Motor neuron (in vitro differentiated cells): ENCODE data around the gene ARCN1. TPM values are rescaled to one million over a fixed set of nuclear protein-coding genes. Genes with fewer than 3 reads are reported as not detected.

Experiments
- ATAC-seq, 8 experiments: fragments of 200-7000 bp; cut with Tn5 transposase; replicated peaks in 6 of 8; 2 replicates each; pipeline ENCODE4 v1.8.0; 2021; ENCODE audit warnings: mild to moderate bottlenecking in 8 of 8, moderate library complexity in 8 of 8
- H3K27ac ChIP-seq, 2 donors: fragments of 250-450 bp; sonication (Bioruptor Pico); 2 replicates each; pipeline ENCODE4 v1.9.0; 2021; ENCODE audit warnings: antibody characterized with exemption in 2 of 2, mild to moderate bottlenecking in 2 of 2, moderate library complexity in 1 of 2
- H3K4me1 ChIP-seq, 2 donors: fragments of 250-450 bp; sonication (Bioruptor Pico); replicated peaks in 1 of 2; 2 replicates each; pipeline ENCODE4 v1.6.1; 2021; ENCODE audit warnings: antibody characterized with exemption in 2 of 2, mild to moderate bottlenecking in 2 of 2, moderate library complexity in 1 of 2
- H3K4me3 ChIP-seq, 5 donors: fragments of 250-450 bp; sonication (Bioruptor Pico); 2 replicates each; pipeline ENCODE4 v1.9.0; 2021; ENCODE audit warnings: antibody characterized with exemption in 5 of 5, mild to moderate bottlenecking in 5 of 5, moderate library complexity in 4 of 5
- WGBS, 10 experiments: fragments of 450-650 bp; shearing (Covaris generic); methylation state at CpG; one replicate each; pipeline ENCODE4 v1.0.0; 2022; 5-methylcytosine and 5-hydroxymethylcytosine counted together
- in situ Hi-C, 9 experiments: fragments of 400-800 bp; cut with MboI; loops; one replicate each; pipeline ENCODE4 v1.15.0; 2021; ENCODE audit warnings: low sequenced_read_pairs in 9 of 9, low pct_unique_long_range_greater_than_20kb in 2 of 9; ENCODE audit not compliant: unreplicated experiment in 9 of 9
- total RNA-seq, 8 experiments: library from RNA; unstranded; fragments of 300-600 nt; gene quantifications; 2 replicates each; pipeline versions ENCODE4 v1.2.3 to v1.2.4, GENCODE V29; 2022

The ARCN1 gene
- total RNA-seq: 100 to 1,000 TPM in 6 of 8 experiments, 10 to 100 TPM in 2; 87.9 to 155 (median 122) TPM

DNA sequence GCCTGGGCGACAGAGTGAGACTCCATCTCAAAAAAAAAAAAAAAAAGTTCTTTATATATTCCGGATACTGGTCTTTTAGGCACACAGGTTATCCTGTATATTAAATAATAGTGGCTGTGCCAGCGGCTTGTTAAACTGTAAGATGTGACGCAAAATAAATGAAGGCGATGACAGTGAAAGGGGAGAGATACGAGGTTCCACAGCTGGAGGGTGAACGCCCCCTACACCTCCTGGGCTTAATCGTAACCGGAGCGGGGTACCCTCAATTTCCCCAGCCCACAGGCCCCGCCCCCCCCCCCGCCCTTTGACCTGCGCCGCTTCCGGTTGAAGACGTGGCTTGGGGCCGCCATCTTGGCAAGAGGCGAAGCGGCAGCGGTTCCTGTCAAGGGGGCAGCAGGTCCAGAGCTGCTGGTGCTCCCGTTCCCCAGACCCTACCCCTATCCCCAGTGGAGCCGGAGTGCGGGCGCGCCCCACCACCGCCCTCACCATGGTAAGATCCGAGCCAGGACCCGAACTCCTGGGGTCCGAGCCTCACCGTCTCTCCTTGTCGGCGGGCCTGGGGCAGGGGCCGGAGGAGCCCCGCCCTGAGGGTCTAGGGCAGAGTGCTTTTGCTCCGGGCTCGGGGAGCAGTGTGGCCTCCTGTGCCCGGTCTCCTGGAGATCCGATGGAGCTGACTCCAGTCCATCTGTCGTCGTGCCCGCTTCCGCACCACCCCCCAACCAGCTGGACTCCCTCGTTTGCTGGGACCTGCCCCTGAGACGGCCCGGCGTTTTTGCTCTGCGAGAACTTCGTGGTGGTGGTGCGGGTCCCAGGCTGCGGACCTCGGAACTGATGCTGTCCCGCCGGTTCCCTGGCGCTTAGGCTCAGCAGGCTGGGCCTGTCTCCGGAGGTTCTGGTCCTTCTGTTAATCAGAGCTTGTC, at the start of gene ARCN1:
TSS of gene ARCN1 (plus strand) at position 349 of the 920 bp plus-strand sequence. CDS start at position 488, 139 bp downstream.
- Histone ChIP-seq H3K4me1 (peaks cover 8 to 27% of the 10 kb centered on the region in 2 donors), H3K4me3 (peak within 1 kb of the TSS; percentile 96 to 100 (median 97)), H3K27ac (peak within 1 kb of the TSS; percentile 100)
- WGBS, 10 experiments: 0 to 4% (median 0%) methylated on average over 1 to 11 of the region's 55 CpGs; no CpG with 5 or more reads in 4 of the 10 experiments
- ATAC-seq: peak; percentile 68 to 89 (median 86)
- in situ Hi-C loops: no loop called here

DNA sequence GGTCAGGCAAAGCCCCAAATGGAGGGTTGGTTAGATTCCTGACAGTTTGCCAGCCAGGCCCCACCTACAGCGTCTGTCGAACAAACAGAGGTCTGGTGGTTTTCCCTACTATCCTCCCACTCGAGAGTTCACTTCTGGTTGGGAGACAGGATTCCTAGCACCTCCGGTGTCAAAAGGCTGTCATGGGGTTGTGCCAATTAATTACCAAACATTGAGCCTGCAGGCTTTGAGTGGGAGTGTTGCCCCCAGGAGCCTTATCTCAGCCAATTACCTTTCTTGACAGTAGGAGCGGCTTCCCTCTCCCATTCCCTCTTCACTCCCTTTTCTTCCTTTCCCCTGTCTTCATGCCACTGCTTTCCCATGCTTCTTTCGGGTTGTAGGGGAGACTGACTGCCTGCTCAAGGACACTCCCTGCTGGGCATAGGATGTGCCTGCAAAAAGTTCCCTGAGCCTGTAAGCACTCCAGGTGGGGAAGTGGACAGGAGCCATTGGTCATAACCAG, 49.6 kb upstream of the ARCN1 start:
- in situ Hi-C loops: no loop called here
- Histone ChIP-seq H3K4me1 (no peaks in the 10 kb centered on the region), H3K27ac (no peak overlapping the region), H3K4me3 (no peak overlapping the region)
- ATAC-seq: peak in 6 of 8 experiments; percentile 55 to 84 (median 63)
- WGBS, 10 experiments: 13 to 100% (median 76%) methylated on average over 1 to 3 of the region's 6 CpGs; no CpG with 5 or more reads in 2 of the 10 experiments

GRCh38 chr11:118524356-118524755, 47.9 kb upstream of the ARCN1 start:
- Histone ChIP-seq H3K4me1 (peaks cover 2 to 3% of the 10 kb centered on the region in 2 donors), H3K27ac (no peak overlapping the region), H3K4me3 (no peak overlapping the region)
- in situ Hi-C loops: no loop called here
- ATAC-seq: peak in 4 of 8 experiments; percentile 6 to 47 (median 22)

DNA sequence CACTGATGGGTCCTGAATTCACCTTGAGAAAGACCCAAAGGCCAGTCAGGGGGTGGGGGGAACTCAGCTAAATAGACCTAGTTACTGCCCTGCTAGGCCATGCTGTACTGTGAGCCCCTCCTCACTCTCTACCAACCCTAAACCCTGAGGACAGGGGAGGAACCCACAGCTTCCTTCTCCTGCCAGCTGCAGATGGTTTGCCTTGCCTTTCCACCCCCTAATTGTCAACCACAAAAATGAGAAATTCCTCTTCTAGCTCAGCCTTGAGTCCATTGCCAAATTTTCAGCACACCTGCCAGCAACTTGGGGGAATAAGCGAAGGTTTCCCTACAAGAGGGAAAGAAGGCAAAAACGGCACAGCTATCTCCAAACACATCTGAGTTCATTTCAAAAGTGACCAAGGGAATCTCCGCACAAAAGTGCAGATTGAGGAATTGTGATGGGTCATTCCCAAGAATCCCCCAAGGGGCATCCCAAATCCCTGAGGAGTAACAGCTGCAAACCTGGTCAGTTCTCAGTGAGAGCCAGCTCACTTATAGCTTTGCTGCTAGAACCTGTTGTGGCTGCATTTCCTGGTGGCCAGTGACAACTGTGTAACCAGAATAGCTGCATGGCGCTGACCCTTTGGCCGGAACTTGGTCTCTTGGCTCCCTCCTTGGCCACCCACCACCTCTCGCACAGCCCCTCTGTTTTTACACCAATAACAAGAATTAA, 47.3 kb upstream of the ARCN1 start:
- ATAC-seq: no peak
- Histone ChIP-seq H3K4me3 (no peak overlapping the region), H3K4me1 (peaks cover 8 to 9% of the 10 kb centered on the region in 2 donors), H3K27ac (no peak overlapping the region)
- in situ Hi-C loops: no loop called here
- WGBS, 10 experiments: 33 to 100% (median 97%) methylated on average over 1 to 6 of the region's 6 CpGs; no CpG with 5 or more reads in 5 of the 10 experiments

DNA sequence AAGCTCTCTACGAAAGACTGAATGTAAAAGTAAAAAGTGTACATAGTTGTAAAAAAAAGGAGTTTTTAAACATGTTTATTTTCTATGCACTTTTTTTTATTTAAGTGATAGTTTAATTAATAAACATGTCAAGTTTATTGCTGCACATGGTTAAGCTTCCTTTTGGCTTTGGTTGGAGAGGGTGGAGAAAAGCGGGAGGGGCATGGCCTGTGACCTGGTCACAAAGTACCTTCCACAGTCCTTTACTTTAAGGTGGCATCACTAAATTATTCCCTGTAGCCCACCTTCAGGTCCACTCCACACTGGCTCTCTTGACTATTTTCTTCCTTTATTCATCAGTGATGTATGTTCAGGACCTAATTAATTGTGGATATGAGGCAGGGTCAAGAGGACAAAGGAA, 45.5 kb upstream of the ARCN1 start:
- no peak for ATAC-seq
- 75 to 100% (median 94%) methylated on average over 1 to 2 of the region's 2 CpGs for WGBS, 10 experiments
- Histone ChIP-seq H3K4me1 (peaks cover 11 to 12% of the 10 kb centered on the region in 2 donors), H3K4me3 (no peak overlapping the region), H3K27ac (no peak overlapping the region)
- in situ Hi-C loops: no loop called here

GRCh38 chr11:118527109-118527508, 45.1 kb upstream of the ARCN1 start, which contains the start of gene TTC36:
TSS of gene TTC36 (plus strand) at chr11:118527474. CDS start at chr11:118527495, 21 bp downstream.
- in situ Hi-C loops: no loop called here
- no peak within 1 kb of the TSS for H3K4me3 ChIP-seq
- H3K4me1 ChIP-seq: peaks cover 12 to 15% of the 10 kb centered on the region in 2 donors
- WGBS, 10 experiments: 50 to 100% (median 82%) methylated on average over 1 to 2 of the region's 3 CpGs; no CpG with 5 or more reads in 4 of the 10 experiments
- no peak for ATAC-seq
- no peak within 1 kb of the TSS for H3K27ac ChIP-seq

- in situ Hi-C loops: no loop called here
- H3K27ac ChIP-seq: no peak overlapping the region
- ATAC-seq: no peak
- peaks cover 12 to 15% of the 10 kb centered on the region in 2 donors for H3K4me1 ChIP-seq
- 100% methylated on average over 1 of the region's 6 CpGs; no CpG with 5 or more reads in 8 of the 10 experiments for WGBS, 10 experiments
- no peak overlapping the region for H3K4me3 ChIP-seq
These were observed 43.7 kb upstream of the ARCN1 start for GRCh38 chr11:118528511-118528910.

DNA sequence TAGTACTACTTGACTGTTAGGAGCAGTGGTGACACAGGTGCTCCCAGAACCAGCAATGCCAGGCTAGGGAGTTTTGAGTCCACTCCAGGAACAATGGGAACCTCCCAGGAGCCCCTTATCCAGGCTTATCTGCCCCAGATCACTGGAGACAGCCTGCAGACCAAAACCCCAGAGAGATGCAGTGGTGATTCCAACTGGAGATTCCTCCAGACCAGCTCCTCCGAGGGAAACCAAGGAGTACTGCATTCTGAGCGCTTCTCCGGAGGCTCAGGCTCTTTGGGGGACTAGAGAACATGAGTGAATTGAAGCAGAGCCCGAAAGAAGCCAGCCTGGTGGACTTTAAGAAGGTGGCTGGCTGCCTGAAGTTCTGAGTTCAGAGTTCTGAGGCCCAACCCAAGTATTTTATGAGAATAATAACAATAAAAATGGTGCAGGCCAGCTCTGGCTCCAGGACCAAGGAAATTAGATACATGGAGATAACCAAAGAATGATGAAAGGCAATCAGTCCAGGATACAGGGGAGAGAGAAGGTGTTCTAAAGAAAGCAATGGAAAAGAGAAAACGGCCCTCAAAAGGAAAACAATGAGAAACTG, 42.5 kb upstream of the ARCN1 start:
- peak overlapping the region; percentile 82 to 100 (median 93) for H3K4me3 ChIP-seq
- no peak for ATAC-seq
- in situ Hi-C loops: no loop called here
- WGBS, 10 experiments: 31 to 86% (median 69%) methylated on average over 1 to 5 of the region's 5 CpGs; no CpG with 5 or more reads in 2 of the 10 experiments
- peaks cover 12 to 15% of the 10 kb centered on the region in 2 donors for H3K4me1 ChIP-seq
- no peak overlapping the region for H3K27ac ChIP-seq

DNA sequence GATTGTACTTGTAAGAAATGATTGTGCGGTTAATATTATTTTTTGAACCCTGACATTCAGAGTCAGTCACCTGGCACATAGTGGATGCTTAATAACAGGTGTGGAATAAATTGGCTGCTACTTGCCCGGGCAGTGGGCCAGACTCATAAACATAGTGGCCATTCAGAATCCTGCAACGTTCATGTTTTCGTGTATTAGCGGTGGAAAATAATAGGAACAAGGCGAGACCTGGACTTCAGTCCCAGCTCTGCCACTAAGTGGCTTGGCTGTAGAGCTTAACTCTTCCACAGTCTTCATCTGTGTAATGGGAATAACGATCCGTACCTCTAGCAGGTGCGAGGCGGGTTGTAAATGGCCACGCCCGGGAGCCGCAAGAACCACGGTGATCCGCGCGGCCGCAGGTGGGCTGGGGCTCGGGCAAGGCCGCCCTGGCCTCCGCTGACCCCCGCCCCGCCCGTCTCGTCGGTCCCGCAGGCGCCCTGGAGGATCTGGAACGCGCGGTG, 42.0 kb upstream of the ARCN1 start:
- in situ Hi-C loops: no loop called here
- peak overlapping the region; percentile 65 to 77 for H3K27ac ChIP-seq

GRCh38 chr11:118530683-118531596, 41.3 kb upstream of the ARCN1 start, which contains the start of gene TMEM25:
TSS of gene TMEM25 (plus strand) at chr11:118531192. CDS start at chr11:118531802, 610 bp downstream.
- Histone ChIP-seq H3K27ac (peak within 1 kb of the TSS; percentile 65 to 77), H3K4me1 (peaks cover 12 to 15% of the 10 kb centered on the region in 2 donors), H3K4me3 (peak within 1 kb of the TSS; percentile 82 to 100 (median 93))
- peak; percentile 72 to 90 (median 86) for ATAC-seq
- in situ Hi-C loops: no loop called here
- WGBS, 10 experiments: 0 to 19% (median 4%) methylated on average over 1 to 8 of the region's 94 CpGs; no CpG with 5 or more reads in 6 of the 10 experiments

More for the DNA sequence above, 42.0 kb upstream of the ARCN1 start:
- Histone ChIP-seq H3K4me1 (peaks cover 12 to 15% of the 10 kb centered on the region in 2 donors), H3K4me3 (peak overlapping the region; percentile 82 to 100 (median 93))
- ATAC-seq: peak in 2 of 8 experiments; percentile 8 to 9
- 5 to 43% (median 20%) methylated on average over 1 to 22 of the region's 31 CpGs for WGBS, 10 experiments

GRCh38 chr11:118531597-118532084, 40.6 kb upstream of the ARCN1 start:
- 0 to 100% (median 53%) methylated on average over 1 to 5 of the region's 12 CpGs; no CpG with 5 or more reads in 5 of the 10 experiments for WGBS, 10 experiments
- peak overlapping the region; percentile 82 to 100 (median 93) for H3K4me3 ChIP-seq
- no peak overlapping the region for H3K27ac ChIP-seq
- peaks cover 12 to 15% of the 10 kb centered on the region in 2 donors for H3K4me1 ChIP-seq
- ATAC-seq: peak in 4 of 8 experiments; percentile 2 to 11 (median 6)
- in situ Hi-C loops: no loop called here
